ENCODE results near the gene MAP7D1.
"Not testable (repeated sequence)": the region's sequence is repeated elsewhere in the genome, so short reads cannot be mapped to it uniquely, and the experiment has no call there.

MAP7D1 gene

DNA sequence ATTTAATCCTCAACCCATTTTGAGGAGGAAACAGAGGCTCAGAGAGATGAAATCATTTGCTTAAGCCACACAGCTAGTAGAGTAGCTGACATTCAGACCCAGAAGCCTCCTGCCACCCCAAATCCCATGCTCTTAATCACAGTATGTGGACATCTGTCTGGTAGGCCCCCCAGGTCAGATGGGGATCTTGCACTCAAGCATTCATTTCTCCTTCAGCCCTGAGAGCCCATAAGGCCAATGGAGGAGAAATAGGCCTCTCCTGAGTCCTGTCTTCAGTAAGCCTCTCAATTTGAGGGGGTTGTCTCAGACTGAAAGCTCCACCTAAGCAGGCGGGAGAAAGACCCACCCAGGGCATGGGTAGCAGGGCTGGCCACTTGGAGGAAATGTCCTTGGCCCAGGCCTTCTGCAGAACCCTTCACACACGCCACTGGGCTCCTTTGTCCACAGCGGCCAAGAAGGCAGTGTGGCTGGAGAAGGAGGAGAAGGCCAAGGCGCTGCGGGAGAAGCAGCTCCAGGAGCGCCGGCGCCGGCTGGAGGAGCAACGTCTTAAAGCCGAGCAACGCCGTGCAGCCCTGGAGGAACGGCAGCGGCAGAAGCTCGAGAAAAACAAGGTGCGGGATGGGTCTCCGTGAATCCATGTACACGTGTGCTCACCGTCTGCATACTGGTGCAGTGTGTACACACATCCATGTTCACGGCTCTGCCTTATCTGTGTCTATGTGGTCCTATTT is 16.2 kb downstream of the MAP7D1 start:
- DNase-seq: no peak

DNA sequence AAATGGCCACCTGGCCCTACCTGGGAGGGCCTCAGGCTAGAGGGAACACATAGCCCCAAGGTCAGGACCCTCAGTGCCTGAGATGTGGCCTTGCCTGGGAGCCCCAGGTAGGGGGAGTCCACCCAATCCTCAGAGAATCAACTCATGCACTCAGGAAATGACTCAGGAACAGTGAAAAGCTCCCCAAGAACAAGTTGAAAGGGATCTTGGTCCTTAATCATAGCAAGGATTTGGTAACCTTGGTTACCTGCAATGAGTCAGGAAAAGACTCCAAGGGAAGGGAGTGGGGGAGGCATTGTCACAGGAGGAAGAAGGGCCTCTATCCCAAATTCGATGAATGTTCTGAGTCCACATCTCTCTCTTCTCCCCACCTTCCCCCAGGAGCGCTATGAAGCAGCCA is 17.0 kb downstream of the MAP7D1 start:
- no peak for DNase-seq

DNA sequence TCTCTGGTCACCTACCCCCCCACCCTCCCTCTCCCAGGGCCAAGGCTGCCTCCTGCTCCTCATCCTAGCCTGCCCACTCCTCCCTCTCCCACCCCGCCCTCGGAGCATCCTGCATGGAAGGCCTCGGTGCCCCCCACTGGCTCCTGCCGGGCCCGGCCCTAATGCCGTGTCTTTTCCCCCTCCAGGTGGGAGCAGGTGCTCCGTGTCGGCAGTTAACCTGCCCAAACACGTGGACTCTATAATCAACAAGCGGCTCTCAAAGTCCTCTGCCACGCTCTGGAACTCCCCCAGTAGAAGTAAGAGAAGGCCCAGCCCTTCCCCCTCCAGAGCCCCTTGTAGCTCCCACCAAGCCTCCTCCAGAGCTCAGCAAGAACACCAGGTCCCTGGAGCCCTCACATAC is 18.8 kb downstream of the MAP7D1 start:
- DNase-seq: no peak

DNA sequence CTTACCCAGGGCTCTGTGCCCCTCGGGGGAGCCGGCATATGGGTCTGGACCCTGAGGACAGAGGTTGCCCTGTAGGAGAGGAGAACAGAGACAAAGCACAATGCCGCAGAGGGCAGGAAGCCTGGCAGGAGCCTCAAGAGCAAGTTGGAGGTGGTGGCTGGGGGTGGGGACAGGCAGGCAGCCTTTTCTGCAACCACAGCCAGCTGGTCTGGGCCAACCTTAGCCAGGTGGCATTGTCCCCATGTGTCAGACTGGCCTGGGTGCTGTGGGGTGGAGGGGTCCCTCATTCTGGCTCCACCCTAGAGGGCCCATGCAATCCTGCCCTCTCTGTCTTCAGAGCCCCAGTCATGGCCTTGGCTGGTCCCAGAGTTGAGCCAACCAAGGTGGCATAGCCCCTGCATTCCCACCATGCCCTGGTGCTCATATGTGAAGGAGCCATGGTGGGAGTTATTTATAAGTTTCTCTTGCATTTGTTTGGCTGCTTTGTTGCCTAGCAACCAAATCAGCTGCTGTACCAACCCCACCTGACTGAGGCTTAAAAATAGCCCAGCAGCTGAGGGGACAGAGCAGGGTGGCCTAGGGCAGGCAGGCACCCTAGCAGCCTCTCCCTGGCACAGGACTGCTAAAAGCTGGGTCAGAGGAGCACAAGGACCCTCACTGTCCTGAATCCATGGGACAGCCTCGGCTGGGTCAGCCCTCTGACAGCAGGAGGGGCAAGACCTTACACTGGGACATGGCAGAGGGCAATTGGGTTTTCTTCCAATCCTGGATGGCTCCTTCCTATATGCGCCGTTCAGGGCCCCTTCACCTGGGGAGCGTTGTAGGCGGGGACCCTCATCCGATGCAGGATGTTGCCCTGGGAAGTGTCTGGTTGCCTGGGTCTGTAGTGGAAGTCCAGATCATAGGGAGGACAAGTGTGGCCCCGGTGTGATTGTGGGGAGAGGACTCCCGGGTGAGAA is 19.5 kb downstream of the MAP7D1 start:
- no peak for DNase-seq

DNA sequence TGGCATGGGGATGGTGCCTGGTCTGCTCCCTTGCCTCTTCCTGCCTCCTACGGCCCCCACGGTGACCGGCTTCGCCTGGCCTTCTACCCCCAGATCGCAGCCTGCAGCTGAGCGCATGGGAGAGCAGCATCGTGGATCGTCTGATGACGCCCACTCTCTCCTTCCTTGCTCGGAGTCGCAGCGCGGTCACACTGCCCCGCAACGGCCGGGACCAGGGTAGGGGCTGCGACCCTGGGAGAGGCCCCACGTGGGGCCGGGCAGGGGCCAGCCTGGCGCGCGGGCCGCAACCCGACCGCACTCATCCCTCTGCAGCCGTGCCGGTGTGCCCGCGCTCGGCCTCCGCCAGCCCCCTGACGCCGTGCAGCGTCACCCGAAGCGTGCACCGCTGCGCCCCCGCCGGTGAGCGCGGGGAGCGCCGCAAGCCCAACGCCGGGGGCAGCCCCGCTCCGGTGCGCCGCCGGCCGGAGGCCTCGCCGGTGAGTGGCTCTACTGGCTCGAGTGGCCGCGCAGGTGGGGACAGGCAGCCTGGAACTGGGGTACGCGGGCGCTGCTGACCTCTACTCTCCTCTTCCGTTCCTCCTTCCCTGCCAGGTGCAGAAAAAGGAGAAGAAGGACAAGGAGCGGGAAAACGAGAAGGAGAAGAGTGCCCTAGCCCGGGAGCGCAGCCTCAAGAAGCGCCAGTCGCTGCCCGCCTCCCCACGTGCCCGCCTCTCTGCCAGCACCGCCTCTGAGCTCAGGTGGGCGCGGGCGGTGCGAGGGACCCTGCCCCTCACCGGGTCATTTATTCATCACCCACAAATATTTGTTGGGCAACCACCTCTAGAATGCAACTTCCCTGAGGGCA is 20.4 kb downstream of the MAP7D1 start:
- DNase-seq: no peak

DNA sequence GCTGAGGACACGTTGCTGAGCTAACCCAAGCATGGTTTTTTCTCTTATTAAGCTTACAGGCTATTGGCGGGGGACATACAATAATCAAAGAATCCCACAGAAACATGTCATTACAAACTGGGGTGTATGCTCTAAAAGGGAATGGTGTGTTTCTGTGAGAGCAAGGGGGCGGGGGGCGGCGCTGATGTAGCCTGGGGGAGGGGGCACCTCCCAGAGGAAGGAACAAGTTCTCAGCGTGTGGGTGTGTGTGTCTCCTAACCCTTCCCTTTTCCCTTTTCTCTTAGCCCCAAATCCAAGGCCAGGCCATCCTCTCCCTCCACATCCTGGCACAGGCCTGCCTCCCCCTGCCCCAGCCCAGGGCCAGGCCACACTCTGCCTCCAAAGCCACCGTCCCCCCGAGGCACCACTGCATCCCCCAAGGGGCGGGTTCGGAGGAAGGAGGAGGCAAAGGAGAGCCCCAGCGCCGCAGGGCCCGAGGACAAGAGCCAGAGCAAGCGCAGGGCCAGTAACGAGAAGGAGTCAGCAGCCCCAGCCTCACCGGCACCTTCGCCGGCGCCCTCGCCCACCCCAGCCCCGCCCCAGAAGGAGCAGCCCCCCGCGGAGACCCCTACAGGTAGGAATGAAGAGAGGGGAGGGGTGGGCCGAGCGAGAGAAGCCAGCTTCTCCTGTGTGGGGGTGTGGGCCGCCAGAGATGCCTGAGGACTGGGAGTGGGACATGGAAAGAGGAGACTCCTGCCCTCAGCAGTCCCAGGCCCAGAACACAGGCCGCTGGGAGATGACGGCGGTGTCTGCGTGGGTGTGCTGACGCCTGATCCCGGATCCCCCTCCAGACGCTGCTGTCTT is 21.9 kb downstream of the MAP7D1 start:
- no peak for DNase-seq

DNA sequence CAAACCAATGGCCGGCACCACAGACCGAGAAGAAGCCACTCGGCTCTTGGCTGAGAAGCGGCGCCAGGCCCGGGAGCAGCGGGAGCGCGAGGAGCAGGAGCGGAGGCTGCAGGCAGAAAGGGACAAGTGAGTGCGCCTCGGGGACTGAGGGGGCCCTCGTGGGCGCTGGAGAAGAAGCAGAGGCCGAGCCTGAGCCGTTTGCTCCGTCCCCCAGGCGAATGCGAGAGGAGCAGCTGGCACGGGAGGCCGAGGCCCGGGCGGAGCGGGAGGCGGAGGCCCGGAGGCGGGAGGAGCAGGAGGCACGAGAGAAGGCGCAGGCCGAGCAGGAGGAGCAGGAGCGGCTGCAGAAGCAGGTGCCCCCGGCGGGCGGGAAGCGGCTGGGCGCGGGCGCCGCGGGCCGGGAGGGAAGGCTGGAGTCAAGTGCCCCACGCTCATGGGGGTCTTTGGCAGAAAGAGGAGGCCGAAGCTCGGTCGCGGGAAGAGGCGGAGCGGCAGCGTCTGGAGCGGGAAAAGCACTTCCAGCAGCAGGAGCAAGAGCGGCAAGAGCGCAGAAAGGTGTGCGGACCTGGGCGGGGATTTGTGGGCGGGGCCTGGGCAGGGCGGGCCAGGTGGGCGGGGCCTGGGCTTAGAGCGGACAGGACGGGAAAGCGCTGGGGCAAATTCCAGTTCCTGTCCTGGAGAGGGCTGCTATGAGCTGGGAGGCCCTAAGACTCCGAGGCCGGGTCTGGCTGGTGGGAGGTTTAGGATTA is 22.7 kb downstream of the MAP7D1 start:
- DNase-seq: no peak

DNA sequence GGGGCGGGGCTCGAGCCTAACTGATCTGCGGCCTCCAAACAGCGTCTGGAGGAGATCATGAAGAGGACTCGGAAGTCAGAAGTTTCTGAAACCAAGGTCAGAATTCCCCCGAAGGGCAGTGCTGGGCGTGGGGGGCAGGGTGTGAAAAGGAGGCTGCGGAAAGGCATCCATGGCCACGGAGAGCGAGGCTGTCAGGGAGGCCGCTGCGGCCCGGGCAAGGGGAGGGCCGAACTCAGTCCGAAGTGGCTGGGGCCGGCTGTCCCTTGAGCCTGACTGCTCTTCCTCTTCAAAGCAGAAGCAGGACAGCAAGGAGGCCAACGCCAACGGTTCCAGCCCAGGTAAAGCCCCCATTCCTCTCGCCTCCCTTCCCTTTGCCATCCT is 23.2 kb downstream of the MAP7D1 start:
- no peak for DNase-seq

DNA sequence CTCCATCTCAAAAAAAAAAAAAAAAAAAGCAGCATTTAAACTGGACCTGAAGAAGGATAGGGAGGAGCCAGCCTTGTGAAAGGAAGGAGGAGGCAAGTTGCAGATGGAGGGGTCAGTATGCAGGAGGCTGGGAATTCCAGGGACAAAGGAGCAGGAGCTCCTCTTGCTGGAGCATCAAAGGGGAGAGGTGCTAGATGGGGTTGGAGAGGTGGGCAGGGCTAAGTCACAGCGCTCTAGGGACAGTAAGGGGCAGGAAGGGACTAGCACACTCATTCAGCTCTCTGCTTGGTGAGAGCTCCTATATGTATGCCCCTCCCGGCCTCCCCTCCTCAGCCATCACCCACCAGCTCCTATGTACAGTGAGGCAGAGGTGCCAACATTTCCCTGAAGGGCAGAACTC is 26.8 kb downstream of the MAP7D1 start:
- no peak for DNase-seq

DNA sequence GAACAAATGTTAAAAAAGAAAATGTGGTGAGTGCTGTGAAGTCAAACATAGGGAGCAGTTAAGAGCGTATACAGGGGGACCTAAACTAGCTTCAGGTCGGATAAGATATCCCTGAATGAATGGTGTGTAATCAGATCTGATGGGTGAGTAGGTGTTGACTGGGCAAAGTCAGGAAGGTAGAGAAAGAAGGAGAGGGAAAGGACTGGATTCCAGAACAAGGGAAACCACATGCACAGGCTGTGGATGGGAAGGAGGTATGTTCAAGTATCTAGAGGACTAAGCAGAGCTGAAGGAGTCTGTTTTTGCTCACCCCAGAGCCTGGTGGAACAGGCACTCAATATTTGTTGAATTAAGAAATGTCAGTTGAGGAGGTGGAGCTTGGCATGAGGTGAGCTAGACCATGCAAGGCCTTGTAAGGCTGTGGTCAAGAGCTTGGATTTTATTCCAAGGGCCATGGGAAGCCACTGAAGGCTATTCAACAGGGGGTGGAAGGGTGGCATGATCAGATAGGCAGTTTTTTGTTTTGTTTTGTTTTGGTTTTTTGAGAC is 27.4 kb downstream of the MAP7D1 start:
- no peak for DNase-seq

DNA sequence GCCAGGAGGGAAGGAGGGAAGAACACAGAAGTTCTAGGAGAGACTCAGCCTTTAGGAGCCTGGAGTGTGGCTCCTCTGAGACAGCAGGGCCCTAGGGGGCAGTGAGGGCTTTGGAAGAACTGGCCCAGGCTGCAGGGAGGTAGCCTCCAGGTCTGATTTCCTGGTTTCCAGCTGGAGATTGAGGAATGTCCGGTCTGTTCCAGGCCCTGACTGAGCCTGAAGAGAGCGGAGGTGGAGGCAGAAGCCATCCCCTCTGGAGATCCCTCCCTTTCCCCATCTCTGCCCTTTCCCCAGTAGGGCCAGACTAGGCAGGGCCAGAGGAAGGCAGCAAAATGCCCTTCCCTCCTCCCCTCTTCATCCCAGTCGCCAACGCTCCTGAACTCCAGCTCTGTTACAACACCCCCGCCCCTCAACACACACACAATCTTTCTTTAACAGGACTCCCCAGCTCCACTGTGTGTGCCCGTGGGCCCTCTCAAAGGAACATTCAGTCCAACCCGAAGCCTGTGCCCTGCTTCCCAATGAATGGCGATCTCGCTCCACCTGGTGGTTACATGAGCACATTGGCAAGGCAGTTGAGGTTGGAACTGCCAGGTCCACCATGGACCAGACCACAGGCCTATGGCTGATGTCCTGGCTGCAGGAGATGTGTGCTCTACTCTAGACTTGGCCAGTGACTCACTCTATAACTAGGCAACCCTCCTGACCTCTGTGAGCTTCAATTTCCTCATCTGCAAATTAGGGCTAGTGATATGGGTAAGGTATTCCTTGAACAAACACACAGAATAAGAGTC is 32.0 kb downstream of the MAP7D1 start:
- DNase-seq: no peak

DNA sequence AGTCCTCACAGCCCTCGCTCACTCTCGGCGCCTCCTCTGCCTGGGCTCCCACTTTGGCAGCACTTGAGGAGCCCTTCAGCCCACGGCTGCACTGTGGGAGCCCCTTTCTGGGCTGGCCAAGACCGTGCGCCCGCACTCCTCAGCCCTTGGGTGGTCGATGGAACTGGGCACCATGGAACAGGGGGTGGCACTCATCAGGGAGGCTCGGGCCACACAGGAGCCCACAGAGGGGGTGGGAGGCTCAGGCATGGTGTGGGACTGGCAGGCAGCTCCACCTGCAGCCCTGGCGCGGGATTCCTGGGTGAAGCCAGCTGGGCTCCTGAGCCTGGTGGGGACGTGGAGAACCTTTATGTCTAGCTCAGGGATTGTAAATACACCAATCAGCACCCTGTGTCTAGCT is 40.8 kb downstream of the MAP7D1 start:
- not testable (repeated sequence) for DNase-seq

DNA sequence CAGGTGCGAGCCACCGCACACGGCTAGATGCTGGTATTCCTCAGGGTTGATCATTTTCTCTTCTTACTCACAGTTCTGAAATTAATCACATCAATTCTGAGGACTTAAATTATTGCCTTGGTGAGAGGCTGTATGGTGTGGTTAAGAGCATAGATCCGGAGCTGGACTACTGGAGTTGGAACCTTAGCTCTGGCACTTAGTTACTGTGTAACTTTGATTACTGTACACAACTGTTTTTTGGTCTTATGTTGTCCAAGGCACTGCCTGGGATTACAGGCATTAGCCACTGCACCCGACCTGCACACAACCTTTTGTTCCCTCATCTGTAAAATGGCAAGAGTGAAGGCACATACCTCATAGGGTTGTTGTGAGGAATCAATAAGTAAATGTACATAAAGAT is 42.7 kb downstream of the MAP7D1 start:
- DNase-seq: no peak

DNA sequence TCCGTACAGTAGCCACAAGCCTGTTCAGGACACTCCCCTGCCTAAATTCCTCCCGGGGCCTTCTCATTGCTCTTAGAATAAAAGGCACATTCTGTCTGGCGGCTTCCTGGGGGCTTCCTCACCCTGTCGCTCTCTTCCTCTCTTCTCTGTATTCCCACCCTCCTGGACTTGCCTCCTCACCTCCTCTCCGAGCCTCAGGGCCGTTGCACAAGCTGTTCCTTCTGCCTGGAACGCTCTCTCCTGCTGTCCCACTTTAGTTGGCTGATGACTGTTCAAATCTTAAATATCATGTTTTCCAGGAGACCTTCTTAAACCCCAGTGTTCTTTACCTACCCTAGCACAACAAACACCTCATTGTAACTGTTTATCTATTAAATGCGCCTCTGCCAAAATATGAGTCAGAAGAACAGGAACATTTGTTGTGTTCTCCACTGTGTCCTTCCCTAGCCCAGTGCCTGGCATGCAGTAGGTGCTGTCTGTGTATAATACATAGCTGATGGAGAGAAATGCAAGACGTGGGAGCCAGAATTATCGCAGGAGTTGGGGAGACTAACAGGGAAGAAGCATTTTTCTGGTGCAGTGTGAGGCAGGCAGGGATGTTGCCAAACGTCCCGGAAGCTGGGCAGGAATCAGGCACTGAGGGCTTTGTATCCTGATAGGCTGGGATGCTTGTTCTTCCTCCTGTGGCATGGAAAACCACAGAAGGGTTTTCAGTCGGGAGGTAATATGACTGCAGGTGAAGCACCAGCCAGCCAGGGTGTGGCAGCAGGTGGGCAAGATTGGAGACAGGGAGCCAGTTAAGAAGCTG is 44.2 kb downstream of the MAP7D1 start:
- no peak for DNase-seq

DNA sequence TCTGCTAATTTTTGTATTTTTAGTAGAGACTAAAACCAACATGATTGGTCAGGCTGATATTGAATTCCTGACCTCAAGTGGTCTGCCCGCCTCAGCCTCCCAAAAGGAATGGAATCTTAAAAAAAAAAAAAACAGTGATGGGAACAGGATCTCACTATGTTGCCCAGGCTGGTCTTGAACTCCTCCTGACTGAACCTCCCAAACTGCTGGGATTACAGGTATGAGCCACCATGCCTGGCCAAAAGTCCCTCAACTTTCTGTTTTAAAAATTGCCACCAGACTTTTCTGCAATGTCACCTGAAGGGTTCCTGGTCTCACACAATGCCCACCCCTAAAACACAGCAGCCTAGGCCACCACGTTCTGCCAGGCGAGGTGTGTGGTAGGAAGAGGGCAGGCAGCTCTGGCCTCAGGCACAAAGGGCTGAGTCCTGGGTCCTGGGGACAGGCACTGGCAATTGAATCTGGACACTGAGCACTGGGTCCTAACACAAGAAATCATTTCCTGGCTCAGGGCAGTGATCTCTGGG is 47.1 kb downstream of the MAP7D1 start:
- no peak for DNase-seq

DNA sequence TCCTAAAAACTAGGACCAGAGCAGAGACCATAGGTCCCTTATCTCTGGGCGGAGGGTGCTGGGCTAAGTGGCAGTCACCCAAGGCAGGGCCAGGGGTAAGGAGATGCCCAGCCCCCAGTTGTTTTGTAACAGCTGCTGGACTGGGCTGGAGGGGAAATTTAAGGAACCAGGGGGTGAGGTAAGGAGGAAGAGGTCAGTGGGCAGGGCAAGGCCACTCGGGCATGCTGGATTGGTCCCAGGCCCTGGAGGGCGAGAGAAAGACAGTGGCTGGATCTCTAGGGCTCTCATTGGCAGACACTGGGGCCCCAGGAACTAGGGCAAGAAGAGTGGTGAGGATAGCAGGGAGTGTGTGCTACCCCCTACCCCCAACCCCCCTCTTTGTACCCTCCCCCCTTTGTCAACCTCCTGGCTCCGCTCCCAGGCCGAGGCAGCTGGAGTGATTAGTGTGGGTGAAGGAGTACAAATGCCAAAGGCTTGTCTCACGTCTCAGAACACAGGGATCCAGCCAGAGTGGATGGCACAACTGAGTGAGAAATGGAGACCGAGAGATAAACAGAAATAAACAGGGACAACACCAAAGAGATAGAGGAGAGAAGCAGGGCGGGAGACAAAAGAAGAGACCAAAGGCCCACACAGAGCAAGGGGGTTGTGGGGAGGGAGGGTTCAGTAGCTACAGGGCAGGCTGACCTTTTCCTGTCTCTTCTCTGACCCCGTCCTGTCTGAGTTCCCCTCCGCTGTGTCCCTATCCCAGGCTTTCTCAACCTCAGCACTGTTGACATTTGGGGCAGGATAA is 47.8 kb downstream of the MAP7D1 start:
- no peak for DNase-seq

DNA sequence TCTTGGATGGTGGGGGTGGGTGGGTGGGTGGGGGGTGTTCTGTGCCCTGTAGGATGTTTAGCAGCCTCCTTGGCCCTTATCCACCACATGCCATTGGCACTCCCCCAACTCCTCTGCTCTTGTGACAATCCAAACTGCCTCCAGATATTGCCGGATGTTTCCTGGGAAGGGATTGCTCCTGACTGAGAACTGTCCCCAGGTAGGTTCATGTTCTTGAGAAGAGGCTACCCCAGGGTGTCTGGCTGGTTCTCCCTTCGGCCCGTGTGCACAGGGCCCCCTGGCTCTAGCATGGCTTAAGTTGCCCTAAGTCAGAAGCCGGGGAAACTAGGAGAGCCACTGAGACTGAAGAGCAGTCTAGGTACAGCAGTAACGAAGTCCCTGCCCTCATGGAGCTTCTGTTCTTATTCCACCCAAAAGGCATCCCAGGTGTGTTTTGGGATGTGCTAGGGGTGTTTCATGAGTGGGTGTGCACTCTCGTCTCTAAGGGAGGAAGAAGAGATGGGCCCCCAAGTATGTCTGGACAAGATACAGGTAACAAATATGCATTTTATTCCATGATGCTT is 48.5 kb downstream of the MAP7D1 start:
- no peak for DNase-seq

DNA sequence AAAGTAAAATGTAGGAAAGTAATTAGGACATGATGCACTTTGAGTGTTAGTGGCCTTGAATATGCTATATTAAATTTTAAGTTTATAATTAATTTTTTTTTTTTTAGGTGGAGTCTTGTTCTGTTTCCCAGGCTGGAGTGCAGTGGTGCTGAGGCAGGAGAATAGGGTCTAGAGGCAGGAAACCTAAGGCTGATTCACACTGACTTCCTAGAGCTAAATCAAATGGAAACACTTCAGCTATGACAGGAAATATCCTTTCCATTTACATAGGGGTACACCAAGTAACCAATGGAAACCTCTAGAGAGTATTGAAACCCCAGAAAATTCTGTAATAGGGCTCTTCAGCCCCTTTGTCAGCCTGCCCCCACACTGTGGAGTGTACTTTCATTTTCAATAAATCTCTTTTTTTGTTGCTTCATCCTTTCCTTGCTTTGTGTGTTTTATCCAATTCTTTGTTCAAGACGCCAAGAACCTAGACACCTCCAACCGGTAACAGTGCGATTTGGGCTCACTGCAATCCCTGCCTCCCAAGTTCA is 50.4 kb downstream of the MAP7D1 start:
- no peak for DNase-seq

Measured in SIG-M5 (cell line).